Effector CD4-positive, alpha-beta T cell (primary cell): ENCODE results near the gene LRMDA.

Experiments
- DNase-seq: peaks from one replicate; pipeline ENCODE4 v3.0.0-alpha.2; 2020

Gene LRMDA

DNA sequence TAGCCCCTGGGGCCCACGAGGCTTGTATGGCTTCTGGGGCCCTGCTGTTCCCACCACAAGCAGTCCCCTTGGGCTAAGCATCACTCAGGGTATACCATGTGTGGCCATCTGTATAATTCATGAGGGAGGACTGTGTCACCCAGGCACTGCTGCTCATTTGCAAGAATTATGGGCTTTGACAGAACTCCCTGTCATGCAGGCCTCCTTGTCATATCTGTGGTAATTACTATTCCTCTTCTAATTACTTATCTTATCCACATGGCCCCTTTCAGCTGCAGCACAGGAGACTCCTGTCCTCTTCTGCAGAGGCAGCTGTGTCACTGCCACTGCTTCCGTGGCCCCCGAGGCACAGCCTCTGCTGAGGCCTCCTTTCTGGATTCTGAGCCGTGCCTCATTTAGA, 46.3 kb downstream of the LRMDA start:
- no peak for DNase-seq

DNA sequence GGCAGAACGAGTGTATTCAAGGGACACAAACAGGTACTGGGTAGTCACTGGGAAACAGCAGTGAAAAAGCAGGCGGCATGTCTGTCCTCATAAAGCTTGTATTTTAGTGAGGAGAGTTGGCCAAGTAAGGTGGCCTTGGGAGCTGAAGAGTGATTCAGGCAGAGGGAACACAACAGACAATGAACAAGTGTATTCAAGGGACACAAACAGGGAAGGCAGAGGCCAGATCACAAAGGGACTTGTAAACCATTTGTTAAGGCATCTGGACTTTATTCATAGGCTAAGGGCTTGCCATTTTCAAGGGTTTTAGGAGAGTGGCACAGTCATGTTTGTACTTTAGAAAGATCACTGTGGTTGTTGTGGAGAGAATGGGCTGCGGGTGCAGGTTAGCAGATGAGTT, 49.0 kb downstream of the LRMDA start:
- DNase-seq: no peak

DNA sequence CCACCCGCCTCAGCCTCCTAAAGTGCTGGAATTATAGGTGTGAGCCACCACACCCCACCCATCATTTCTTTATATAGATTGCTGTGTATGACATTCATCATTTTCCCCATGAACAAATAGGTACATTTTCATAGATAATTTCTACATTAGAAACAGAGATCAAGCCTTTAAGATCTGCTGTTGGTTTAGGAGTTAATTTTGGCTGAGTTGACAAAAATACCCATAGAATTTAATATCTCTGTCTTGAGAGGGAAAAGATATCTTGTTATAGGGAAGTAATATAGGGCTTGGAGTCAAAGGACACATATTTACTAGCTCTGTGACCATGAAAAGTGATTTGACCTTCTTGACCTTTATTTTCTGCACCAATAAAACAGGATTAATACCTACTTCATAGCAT, 51.8 kb downstream of the LRMDA start:
- DNase-seq: no peak

DNA sequence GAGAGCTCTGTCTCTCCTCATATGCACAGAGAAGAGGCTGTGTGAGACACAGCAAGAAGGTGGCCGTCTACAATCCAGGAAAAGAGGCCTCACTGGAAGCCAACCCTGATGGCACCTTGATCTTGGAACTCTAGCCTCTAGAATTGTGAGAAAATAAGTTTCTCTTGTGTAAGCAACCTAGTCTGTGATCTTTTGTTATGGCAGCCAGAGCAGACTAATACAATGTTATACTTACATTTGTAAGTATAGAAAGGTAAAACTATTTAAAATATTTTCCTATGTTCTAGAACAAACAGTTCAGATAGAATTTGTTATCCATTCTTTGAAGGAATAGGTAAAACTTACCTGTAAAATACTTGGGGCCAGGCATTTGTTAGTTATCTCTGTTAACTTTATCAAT, 53.3 kb downstream of the LRMDA start:
- DNase-seq: no peak

DNA sequence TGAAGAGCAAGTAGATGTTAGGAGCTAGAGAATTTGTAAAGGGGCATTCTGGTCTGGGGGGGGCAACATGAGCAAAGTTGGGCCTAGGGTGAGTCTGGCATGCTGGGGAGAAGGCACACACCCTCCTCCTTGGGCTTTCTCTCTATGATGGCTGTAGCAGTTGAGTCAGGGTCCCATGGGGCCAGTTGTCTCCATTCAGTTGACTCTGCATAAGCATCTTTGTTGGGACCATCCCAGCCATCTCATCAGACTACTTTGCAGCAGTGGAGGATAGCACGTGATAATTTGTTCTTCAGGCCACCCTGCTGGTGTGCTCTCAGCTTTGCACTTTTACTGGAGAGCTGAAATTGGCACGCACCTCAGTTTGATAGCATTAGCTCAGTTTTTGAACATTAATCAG, 55.2 kb downstream of the LRMDA start:
- DNase-seq: no peak

DNA sequence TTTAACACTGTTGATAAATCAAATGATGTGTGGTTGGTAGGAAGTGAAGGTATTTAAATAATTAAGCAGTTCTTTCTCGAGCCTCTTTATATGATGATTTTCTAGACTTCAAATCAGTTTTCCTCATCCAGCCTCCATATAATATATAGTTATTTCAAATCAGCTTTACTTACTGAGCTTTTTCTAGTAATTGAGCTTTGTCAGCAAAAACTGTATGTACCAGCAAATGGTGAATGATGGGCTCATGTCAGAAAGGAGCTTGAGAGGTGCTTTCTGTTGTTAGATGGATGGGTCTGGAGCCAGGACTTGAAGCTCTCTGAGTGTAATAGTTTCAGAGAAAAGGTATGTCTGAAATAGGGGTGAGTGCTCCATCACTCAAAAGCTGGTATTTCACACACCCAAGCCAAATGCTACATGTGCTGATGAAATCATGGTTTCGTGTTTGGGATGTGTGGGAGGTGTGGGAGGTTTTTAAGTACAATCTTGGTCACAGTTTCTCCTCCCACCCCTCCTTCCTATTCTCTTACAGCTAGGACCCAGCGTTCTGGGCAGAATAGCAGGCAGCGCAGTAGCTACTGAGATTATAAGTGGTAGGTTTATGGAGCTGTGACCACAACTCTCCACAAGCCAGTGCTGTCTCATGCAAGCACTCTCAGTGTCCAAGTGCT, 55.8 kb downstream of the LRMDA start:
- DNase-seq: no peak

DNA sequence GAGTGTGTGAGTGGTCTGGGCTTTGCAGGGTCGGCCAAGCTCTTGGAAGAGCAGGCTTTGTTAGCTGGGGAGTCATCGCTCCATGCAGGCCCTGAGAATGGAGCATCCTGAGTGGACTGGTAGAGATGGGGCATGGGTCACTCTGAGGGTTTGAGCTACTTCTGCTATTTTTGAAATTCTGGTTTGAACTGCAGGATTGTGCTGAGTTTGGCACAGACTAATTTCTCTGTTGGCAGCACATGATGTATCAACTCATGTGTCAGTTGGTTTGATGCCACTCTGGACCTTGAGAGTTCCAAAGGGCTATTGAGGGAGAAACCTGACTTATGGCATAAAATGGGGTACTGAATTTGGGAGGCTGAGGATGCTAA, 56.3 kb downstream of the LRMDA start:
- DNase-seq: no peak

DNA sequence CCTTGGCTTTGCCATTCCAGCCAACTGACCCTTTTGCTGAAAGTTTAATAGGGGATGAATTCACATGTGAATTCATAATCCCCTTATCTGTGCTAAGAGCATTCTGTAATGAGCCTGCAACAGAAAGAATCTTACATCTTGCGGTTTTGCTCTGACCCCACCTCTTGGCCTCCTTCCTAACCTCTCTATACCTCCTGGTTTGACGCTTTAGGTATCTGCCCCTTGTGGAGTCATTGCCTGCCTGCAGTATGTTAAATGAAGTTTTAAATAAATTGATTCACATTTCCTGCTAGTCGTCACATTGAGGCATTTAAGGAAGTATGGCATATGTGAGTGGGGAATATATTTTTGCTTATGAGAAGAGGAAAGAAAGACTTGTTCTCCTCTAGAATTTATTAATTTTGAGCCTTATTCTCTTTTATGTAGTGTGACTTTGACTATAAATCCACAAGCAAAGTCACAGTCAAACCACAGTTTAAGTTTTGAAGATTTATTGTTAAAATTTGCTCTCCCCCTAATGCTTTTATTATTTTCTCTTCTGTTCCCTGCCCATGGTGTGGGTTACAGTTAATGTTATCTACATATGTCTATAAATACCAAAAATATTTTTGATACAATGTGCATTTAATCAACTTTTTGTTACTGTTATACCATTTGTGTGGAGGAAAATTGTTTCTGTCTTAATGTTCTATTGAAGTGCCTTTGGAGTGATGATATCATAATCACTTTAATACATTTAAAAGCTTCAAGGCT, 60.9 kb downstream of the LRMDA start:
- DNase-seq: no peak

DNA sequence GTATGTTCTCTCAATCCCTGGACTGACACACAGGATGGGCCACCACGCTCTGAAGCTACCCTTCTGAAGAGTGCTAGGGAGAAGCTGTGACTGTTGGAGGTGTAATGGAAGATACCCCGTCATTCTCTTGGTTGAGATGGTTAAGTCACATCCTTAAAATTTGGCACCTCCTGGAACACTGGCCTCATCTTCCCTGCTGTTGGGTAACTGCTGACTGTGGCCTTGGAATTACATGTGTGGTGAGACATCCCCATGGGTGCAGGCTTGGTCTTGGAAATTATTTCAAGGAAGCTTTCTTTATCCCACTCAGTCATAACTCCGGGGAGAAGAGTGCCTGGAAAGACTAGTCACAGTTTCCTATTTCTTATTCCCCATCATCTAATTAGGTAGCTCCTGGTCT, 62.0 kb downstream of the LRMDA start:
- no peak for DNase-seq

DNA sequence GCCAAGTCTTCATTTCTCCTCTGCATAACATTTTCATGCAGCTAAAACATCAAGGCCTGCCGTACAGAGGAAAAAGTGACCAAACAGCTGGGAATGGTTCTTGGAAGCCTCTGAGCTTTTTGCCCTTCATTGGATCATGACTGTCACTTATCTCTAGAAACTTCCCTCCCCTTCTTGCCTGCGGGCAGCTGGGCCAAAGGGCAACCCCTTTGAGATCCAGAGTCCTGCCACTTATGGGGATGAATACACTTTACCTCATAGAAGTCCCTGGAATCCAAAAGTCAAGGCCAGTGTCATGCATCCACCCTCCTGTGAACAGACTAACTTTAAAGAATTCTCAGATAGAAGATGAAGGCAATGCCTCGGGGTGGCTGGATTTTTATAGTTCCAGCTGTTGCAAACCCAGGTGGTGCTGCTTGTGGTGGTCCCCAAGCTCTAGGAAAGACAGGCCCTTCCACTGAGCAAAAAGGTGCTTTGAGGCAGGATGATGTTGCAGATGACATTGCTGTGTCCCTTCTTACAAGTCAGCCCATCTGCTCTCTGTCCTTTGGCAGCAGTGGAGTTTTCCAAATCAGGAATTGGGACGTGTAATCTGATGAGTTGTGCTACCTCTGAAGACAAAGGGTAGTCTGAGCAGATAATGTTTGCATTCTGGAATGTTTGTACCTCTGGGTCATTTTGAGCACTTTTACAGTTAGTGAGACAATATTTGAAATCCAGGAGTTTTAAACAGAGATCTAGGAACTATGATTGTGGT, 64.2 kb downstream of the LRMDA start:
- DNase-seq: no peak

DNA sequence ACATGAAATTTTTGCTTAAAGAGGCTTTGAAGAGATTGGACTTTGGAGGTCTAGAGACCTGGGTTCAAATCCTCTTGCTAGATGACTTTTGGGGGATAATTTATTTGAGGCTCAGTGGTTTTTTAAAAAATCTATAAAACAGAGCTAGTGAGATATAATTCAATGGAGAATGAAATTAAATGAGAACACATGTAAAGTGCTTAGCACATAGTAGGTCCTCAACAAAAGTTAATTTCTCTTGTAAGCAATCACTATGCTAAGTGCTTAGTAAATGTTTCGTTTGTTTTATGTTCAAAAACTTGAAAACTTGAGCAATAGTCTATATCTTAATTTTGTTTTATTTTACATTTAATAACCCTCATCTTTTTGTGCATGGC, 64.8 kb downstream of the LRMDA start:
- no peak for DNase-seq

DNA sequence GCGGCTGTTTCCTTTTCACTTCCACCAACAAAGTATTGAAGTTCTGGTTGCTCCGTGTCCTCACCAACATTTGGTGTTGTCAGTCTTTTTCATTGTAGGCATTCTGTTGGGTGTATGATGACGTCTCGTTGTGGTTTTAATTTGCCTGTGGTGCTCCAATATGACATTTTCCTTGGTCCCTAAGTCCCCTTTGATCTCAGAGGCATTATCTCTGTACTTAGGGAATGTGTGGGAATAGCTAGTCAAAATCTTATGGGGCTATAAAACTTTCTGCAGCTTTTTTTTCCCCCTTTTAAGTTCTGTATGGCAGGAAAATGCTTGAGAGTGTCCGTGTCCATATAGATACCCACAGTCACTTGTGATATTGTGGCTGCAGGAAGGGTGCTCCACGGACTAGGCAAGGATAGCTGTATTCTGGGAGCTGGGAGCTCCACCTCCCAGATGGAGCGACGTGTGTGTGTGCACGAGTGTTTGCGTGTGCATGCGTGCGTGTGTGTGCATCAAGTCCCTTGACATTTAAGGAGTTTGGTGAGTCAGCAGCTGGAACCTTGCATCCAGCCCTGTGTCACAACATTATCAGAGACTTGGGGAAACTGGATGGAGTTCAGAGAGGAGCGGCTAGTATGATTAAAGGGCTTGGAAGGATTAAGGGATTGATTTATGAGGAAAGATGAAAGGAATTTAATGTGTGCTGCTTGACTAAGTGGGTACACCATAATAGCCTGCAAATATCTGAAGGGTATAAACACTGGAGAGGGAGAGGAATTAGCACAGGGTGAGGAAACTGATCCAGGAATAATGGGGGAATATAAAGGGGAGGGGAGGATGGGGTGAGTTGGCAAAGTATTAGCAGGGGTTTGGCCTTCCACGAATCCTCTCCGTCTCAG, 66.8 kb downstream of the LRMDA start:
- DNase-seq: no peak

DNA sequence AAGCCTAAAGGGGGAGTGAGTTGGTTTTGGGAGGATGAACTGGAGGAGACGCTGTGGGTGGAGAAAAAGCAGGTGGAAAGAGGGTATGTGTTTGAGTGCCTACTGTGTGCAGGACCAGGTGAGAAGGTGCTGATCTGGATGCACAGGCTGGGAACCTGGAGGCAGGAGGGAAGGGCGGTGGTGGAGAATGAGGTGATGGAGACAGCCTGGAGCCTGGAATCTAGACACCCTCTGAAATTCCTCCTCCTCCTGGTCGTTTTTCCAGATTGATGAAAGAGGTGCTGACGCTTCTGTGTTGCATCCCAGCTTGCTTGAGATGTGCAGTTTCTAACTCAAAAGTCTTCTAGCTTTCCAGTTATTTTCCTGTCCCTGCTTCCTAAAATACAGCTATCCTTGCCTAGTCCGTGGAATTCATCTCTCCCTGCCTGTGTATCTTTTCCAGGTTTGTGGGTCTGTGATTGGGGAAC, 67.5 kb downstream of the LRMDA start:
- no peak for DNase-seq

DNA sequence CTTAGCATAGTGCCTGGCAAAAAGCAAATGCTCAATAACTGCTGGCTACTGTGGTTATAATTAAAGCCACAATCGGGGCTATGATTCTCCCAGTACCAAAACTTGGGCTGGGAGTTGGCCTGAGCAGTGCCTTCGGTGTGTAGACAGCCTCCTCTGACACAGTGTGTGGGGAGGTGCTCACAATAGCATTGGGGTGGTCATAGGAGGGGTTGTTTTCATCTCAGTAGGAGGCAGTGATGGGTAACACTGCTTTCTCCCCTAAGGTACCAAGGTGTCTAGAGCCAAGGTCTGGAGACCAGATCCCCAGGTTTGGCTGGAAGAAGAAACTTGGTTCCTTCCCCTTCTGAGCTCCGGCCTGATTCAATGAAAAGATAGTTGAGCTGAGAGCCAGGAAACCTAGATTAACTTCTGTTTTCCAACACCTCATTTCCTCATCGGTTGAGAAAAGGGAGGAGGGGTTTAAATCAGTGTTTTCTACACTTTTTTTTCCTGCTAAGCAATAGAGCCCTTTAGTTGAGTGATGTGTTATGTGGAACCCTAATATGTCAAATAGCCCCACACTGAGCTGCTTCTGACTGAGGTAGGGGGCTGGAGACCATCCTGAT, 68.2 kb downstream of the LRMDA start:
- DNase-seq: no peak

DNA sequence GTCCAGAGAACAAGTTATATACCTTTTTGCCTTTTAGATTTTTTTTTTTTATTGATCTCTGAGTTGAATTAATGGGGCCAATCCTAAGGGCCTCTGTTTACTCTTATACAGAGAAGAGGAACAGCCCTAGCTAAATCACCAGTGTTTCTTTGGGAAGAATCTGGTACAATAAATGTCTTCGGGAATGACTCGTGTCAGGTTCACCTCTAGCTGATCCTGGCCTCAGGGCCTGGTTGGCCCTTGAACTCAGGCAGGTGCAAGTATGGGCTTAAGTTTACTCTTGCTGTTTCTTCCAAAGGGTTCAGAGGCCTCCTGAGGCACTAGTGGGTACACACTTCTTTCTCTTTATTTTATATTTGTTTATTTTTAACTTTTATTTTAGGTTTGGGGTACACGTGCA, 71.0 kb downstream of the LRMDA start:
- DNase-seq: no peak

DNA sequence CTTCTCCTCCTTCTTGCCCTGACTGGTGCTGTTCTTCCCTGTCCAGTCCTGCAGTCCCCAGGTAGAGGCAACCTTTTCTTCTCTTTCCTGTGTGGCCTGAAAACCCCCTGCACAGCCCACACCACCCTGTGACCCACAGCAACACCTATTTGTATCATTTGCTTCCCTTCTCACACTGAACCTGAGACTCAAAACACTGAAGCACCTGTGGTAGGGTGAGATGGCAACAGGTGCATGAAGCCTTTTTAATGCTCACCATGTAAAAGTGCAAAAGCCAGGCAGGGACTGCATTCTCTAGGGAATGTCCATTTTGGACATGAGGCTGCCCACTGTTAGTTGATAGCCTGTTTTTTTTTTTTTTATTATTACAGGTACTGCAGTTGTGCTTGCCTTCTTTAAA, 71.4 kb downstream of the LRMDA start:
- no peak for DNase-seq

DNA sequence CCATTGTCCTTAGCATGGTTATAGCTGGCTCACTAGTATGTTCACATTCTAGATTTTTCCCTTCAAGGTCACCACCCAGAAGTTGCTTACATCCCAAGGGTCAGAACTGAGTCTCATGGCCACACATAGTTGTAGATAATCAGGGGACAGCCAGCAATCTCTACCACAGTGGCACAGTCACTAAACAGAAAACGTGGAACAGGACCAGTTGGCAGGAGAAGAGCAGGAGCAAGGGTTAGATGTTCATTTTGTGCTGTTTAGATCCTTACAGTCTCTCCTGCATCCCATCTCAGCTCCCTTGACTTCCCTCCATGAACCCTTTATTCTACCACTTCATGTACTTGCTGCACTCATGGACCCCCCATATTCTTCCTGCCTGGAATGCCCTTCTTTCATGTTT, 73.9 kb downstream of the LRMDA start:
- DNase-seq: no peak

DNA sequence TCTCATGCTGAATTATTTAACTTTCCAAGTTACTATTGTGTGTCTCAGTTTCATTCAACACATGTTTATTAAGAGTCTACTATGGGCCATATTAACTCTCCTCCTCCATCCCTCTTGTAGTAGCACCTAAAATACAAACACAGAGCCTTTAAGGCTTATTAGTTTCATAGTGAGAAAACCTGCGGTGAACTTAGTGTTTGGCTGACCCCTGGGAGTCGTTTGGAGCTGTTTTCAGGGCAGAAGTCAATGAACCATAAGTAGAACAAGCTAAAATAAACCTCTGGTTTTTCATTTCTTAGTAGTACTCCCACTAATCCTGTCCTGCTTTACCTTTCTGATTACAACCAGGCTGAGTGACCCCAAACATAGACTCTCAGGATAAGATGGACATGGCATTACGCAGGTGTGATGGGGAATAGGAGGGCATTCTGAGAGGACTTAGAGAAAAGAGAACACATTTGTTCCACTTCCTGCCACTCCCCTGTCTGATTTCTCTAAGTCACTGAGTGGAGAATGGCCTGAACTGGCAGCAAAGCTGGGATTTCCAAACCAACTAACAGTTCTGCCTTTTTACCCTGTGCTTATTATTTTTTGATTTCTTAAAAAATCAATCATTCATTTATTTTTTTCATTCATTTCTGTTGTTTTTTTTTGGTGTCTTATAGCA, 74.5 kb downstream of the LRMDA start:
- DNase-seq: no peak

DNA sequence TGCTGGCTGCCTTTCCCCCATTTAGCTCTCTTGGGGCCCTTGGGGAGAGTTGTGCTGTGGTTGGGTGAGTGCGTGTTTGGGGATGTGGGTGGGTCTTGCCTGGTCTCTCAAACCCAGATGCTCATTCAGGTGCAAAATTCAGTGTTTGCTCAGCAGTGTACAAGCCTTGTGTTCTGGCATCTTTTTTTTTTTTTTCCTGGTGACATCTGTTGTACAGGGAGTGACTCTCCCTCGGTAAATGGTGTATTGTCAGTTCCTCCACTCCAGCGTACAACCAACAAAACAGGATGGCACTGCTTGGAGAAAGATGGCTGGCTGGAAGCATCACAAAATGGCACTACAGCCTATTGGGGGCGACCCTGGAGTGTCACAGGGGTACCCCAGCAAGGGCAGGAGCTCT, 75.5 kb downstream of the LRMDA start:
- no peak for DNase-seq

DNA sequence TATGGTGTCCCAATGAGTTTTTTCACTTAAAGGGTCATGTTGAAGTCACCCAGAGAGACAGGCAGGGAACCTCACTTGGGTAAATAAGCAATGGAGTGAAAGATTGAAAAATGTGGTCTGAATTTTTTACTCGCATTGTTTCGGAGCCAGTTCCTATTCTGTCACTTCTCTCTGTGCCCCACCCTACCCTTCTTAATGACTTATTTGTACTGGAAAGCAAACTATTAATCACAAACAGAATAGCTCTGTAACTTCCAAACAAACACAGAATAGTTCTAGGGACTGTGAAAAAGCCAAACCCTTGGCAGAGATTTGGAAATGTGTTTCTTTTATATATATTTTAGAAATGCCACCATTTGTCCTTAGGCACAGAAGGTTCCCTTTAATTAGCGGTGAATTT, 76.0 kb downstream of the LRMDA start:
- no peak for DNase-seq

DNA sequence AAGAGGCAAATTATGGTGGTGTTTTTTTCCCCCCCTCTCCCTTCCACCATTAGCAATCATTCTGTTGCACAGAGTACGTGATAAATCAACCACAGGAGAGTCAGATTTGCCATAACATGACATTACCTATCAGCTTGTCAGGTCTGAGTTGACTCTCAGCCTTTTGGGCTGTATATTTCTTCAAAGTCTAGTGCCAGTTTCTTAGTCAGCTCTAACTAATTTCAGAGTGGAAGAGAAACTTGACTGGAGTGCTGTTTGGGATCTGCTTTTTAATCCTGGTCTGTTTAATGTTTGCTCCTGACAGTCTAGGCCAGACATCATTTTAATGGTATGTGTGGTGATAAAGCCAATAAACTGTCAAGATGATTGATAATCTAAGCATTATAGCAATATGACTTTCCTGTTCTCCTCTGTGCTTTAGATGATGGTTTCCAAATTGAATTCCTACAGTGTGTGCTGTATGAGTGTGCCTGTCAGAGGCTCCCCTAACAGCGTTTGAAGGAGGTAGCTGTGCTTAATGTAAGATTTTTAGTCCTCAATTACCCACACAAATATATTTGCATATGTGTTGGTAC, 76.9 kb downstream of the LRMDA start:
- DNase-seq: no peak
